A549 (cell line): ENCODE results near the gene SEMA5A.

Experiments
- CEBPB ChIP-seq, 2 experiments: fragments of >200 bp in 1 of 2; sonication (Bioruptor Twin) in 1 of 2; formaldehyde crosslinking in 1 of 2; IDR thresholded peaks; 2 replicates each; pipeline ENCODE4 v1.6.1; 2012 to 2016
- JUNB ChIP-seq: fragments of >200 bp; sonication (Bioruptor Twin); formaldehyde crosslinking; IDR thresholded peaks from 2 replicates; pipeline ENCODE4 v1.6.1; 2016
- REST ChIP-seq: fragments of 200-600 bp; sonication (generic); IDR thresholded peaks from 2 replicates; pipeline ENCODE4 v1.6.1; 2016; ENCODE audit warnings: antibody characterized with exemption, mild to moderate bottlenecking, moderate library complexity
- TF ChIP-seq, protein P1 (sequence below): fragments of >200 bp; sonication (Bioruptor Twin); formaldehyde crosslinking; IDR thresholded peaks from 3 replicates; pipeline ENCODE4 v1.5.1; 2016

DNA sequence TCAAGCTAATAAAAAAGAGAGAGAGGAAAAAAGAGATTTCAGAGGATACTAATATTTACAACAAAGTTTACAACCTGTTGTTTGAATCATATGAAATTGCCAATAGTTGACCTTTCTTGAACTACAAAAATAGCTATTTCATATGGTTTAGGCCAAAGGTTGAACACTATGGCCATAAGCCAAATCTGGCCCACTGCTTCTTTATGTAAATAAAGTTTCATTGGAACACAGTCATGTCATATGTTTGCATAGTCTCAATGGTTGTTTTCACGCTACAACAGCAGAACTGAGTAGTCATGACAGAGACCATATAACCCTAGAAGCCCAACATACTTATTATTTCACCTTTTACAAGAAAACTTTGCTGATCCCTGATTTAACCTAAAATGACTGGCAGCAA lies 20.9 kb downstream of the SEMA5A start:
- TF ChIP-seq REST (no peak), JUNB (no peak), CEBPB (IDR thresholded peaks at IDR 0.05) (no peak)
- TF ChIP-seq, protein P1, sequence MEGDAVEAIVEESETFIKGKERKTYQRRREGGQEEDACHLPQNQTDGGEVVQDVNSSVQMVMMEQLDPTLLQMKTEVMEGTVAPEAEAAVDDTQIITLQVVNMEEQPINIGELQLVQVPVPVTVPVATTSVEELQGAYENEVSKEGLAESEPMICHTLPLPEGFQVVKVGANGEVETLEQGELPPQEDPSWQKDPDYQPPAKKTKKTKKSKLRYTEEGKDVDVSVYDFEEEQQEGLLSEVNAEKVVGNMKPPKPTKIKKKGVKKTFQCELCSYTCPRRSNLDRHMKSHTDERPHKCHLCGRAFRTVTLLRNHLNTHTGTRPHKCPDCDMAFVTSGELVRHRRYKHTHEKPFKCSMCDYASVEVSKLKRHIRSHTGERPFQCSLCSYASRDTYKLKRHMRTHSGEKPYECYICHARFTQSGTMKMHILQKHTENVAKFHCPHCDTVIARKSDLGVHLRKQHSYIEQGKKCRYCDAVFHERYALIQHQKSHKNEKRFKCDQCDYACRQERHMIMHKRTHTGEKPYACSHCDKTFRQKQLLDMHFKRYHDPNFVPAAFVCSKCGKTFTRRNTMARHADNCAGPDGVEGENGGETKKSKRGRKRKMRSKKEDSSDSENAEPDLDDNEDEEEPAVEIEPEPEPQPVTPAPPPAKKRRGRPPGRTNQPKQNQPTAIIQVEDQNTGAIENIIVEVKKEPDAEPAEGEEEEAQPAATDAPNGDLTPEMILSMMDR: no peak
